ENCODE data around the gene GP2.

DNA sequence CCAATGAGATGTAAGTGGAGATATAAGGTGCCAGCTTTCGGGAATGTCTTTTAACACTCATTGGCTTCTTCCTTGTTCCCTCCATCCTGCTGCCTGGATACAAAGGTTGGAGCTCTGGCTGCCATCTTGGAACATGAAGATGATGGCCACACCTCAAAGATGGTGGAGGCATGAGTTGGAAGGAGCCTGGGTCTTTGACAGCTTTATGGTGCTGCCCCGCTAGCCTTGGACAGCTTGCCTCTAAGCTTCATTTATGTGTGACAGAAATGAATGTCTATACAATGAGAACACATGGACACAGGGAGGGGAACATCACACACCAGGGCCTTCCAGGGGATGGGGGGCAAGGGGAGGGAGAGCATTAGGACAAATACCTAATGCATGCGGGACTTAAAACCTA is 13.6 kb downstream of the GP2 start:
- TF ChIP-seq POLR2A (IDR thresholded peaks at IDR 0.05) = no peak
- TF ChIP-seq, protein P1, sequence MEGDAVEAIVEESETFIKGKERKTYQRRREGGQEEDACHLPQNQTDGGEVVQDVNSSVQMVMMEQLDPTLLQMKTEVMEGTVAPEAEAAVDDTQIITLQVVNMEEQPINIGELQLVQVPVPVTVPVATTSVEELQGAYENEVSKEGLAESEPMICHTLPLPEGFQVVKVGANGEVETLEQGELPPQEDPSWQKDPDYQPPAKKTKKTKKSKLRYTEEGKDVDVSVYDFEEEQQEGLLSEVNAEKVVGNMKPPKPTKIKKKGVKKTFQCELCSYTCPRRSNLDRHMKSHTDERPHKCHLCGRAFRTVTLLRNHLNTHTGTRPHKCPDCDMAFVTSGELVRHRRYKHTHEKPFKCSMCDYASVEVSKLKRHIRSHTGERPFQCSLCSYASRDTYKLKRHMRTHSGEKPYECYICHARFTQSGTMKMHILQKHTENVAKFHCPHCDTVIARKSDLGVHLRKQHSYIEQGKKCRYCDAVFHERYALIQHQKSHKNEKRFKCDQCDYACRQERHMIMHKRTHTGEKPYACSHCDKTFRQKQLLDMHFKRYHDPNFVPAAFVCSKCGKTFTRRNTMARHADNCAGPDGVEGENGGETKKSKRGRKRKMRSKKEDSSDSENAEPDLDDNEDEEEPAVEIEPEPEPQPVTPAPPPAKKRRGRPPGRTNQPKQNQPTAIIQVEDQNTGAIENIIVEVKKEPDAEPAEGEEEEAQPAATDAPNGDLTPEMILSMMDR (IDR thresholded peaks at IDR 0.05) = no peak

All from lower leg skin (tissue), 3 donors.